ENCODE data around the gene SCAF4. TPM values are rescaled to one million over a fixed set of nuclear protein-coding genes. Genes with fewer than 3 reads are reported as not detected.
"Not testable (repeated sequence)": the region's sequence is repeated elsewhere in the genome, so short reads cannot be mapped to it uniquely, and the experiment has no call there.

Gene SCAF4
- 10 to 100 TPM; 54.0 to 55.2 TPM for total RNA-seq

- CTCF ChIA-PET = no interaction called here
- POLR2A ChIA-PET = interaction anchor here (1.0 kb wide), 1 partner anchor 17 kb away, joined by 3 read pairs; no protein-coding TSS in a partner anchor
These were observed at the start of gene SCAF4 for GRCh38 chr21:31731857-31732596. TSS of gene SCAF4 (minus strand) at chr21:31732118. CDS start at chr21:31731692, 426 bp downstream.

- ChIA-PET POLR2A (no interaction called here), CTCF (no interaction called here)
These were observed 49.0 kb upstream of the SCAF4 start for GRCh38 chr21:31780944-31781343.

DNA sequence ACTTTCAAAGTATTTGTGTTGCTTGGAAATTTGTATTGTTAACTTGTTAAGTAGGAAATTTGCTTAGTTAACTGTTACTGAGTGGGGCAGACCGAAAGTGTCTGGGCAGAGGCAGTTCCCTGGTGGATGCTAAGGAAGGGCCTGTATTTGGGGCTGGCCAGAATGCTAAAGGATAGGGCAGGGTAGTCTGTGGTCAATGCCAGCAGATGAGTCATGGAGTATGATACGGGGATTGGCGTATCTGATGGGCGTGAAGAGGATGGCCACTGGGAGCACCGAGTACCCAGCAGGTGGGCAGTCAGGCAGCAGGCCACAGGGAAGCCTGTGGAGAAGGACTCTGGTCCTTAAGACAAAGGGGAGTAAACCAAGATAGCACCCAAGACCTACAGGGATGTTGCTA lies 46.6 kb upstream of the SCAF4 start:
- ChIA-PET CTCF (no interaction called here), POLR2A (no interaction called here)

DNA sequence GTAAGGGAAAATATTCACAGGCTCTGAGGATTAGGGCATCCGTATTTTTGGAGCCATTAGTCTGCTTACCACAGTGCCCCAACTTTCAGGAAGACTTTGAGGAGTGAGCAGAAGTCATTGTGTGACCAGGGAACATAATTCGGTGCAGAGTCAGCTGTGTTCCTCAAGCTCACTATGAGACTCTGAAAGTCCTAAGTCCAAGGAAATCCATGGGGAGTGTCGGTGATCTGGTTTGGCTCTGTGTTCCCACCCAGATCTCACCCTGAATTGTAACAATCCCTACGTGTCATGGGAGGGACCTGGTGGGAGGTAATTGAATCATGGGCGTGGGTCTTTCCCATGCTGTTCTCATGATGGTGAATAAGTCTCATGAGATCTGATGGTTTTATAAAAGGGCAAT lies 45.9 kb upstream of the SCAF4 start:
- POLR2A ChIA-PET = no interaction called here
- CTCF ChIA-PET = no interaction called here

- ChIA-PET CTCF (no interaction called here), POLR2A (no interaction called here)
These were observed 42.1 kb upstream of the SCAF4 start for GRCh38 chr21:31774031-31774430.

DNA sequence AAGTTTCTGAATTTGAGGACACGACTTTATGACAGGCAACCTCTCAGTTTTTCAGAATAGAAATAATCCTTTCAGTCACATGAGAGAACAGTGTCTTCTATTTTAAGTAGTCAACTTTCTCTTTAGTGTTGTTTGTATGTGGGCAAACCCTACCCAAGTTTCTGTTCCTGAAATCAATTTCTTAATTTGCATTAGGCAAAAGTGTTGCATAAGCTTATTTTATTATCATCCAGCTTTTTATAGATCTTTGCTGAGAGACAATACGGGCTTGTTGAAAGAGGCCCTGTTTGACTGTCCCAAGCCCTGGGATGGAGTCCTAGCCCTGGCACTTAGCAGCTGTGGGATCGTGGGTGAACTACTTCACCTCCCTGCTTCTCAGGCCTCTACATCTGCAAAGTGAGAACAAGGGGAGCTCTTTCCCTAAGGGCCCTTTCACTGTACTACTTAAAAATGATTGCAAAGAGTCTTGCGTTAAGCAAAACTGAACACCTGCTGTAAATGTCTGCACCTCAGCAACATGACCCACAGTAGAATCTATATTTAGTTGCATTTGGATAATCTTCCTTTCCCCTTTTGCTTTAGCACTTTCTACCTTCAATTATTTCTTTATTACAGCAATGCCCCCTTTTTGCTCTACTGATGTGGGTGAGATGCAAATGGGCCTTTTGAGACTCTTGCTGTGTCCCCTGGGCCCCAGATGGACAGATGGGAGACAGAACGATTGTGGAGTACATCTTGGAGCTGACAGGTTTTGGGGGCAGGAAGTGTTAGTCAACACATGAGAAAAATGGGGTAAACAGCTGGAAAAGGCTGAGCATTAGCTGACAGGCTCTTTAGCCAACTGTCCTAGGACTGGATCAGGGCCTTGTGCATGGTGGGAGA lies 41.0 kb upstream of the SCAF4 start:
- ChIA-PET CTCF (no interaction called here), POLR2A (no interaction called here)

- POLR2A ChIA-PET = no interaction called here
- CTCF ChIA-PET = no interaction called here
These were observed 39.8 kb upstream of the SCAF4 start for GRCh38 chr21:31771685-31772084.

DNA sequence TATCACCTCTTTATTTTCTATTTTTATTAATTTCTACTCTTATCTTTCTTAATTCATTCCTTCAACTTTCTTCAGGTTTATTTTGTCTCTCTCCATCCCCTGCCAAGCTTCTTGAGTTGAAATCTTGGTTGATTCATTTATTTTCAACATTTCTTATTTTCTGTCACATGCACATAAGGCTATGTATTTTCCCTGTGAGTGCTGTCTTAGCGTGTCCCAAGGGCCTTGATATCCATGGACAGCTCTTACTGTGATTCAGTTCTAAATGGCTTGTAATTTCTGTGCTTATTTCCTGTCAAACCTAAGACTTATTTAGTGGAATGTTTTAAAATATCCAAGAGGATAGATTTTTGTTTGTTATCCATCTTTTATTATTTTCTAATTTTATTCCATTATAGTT lies 36.8 kb upstream of the SCAF4 start:
- POLR2A ChIA-PET = no interaction called here
- CTCF ChIA-PET = no interaction called here

DNA sequence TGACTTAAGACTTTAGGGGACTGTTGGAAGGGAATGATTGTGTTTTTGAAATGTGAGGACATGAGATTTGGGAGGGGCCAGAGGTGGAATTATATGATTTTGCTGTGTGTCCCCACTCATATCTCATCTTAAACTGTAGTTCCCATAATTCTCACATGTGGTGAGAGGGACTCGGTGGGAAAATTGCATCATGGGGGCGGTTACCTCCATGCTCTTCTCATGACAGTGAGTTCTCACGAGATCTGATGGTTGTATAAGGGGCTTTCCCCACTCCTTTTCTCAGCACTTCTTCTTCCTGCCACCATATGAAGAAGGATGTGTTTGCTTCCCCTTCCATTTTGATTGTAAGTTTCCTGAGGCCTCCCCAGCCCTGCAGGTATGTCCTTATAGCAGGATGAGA lies 35.0 kb upstream of the SCAF4 start:
- ChIA-PET POLR2A (no interaction called here), CTCF (no interaction called here)

- POLR2A ChIA-PET, CTCF ChIA-PET: not testable (repeated sequence)
These were observed 33.9 kb upstream of the SCAF4 start for GRCh38 chr21:31765850-31766249.

DNA sequence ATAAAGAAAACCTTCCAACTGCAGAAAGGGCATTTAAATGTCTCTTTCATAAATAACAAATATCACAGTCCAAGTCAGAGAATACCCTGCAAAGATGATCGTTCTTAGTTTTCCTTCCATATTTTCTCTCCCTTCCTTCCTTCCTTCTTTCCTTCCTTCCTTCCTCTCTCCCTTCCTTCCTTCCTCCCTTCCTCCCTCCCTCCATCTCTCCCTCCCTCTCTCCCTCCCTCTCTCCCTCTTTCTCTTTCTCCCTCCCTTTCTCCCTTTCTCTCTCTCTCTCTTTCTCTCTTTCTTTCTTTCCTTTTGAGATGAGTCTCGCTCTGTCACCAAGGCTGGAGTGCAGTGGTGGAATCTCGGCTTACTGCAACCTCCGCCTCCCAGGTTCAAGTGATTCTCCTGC lies 29.0 kb upstream of the SCAF4 start:
- ChIA-PET CTCF (no interaction called here), POLR2A (no interaction called here)

DNA sequence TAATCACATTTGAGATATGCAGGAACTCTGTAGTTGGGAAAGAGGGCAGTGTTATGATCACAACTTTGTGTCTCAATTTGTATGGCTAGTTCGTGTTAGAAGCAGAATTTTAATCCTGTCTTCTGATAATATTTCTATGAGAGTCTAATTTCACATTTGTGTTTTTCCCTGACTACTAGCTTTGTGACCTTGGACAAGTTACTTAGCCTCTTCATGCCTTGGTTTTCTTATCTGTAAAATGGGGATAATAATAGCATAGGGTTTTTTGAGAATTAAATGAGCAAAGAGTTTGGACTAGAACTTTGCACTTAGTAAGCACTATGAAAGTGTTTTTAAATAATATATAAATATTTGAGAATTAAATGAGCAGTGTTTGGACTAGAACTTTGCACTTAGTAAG lies 24.9 kb upstream of the SCAF4 start:
- POLR2A ChIA-PET = no interaction called here
- CTCF ChIA-PET = no interaction called here

- CTCF ChIA-PET = no interaction called here
- POLR2A ChIA-PET = no interaction called here
These were observed 23.1 kb upstream of the SCAF4 start for GRCh38 chr21:31755027-31755426.

GRCh38 chr21:31754708-31754960 lies 22.7 kb upstream of the SCAF4 start:
- ChIA-PET CTCF (no interaction called here), POLR2A (no interaction called here)

DNA sequence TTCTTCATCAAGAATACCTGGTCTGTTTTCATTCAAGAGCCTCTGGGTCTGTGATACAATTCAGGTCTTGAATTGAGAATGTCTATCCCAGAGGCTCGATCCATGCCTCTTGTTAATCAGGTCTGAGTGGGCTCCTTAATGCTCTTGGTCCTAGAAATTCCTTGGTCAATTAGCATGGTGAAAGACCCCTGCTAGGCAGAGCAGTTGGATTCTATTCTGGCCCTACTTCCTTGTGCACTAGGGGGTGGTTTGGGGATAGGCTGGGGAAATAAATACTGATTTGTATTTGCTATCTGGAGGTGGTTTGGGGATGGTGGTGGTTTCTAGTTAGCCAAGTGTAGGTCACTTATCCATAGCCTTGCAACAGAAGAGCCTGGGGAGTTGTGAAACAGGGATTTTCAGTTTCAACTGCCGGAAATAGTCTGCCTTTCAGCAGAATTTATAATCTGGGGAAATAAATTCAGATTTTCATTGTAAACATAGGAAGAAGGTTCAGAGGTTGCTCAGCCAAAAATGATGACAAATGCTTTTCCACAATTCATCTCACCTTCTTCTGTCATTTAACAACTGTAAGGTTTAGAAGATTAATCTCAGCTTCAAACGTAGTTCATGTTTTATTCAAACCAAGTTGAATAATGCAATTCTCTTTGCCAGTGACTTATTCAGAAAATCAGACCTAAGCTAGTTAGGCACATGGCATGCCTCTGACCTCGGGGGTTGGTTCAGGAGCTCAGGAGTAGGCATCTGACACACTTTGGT lies 22.2 kb upstream of the SCAF4 start:
- POLR2A ChIA-PET = no interaction called here

DNA sequence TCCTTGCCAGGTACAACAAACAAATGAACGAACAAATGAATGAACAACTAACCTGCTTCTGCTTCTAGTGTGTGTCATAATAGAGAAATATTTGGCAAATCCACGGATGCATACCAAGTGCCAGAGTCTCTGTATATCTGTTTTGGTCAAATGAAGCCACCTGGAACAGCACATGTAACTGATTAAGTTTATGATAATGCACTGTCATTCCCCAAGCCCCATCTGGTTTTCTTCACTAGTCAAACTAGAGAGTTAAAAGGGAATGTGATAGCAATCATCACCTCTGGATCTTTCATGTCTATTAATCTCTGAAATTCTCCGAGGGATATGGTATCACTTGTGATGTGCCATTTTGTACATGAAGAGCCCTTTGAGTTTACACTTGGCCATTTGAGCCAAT lies 21.0 kb upstream of the SCAF4 start:
- ChIA-PET POLR2A (no interaction called here), CTCF (no interaction called here)

More for the DNA sequence above, 22.2 kb upstream of the SCAF4 start:
- CTCF ChIA-PET = no interaction called here

DNA sequence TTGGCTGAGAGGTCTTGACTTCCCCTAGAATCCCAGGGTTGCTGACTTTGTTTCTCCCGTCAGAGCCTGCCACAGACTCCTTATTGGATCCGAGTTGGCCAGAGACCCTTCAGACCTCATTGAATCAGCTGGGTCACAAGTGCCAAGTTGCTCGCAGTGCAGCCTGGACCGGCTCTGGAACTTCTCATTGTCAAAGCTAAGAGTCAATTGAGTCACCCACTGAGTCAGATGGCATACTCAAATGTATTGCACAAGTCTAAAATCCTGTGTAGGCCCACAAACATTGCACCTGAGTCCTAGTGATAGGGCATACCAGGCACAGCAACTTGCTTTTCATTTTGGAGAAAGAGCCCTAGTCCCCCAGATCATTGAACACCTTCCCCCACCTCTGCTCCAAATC lies 20.4 kb upstream of the SCAF4 start:
- CTCF ChIA-PET = no interaction called here
- POLR2A ChIA-PET = no interaction called here

- CTCF ChIA-PET = interaction anchor here (0.7 kb wide), 1 partner anchor 64 kb away, joined by 3 read pairs; no protein-coding TSS in a partner anchor
- POLR2A ChIA-PET = no interaction called here
These were observed 18.9 kb upstream of the SCAF4 start for GRCh38 chr21:31750843-31751242.

- POLR2A ChIA-PET = no interaction called here
- CTCF ChIA-PET = interaction anchor here (1.2 kb wide), 1 partner anchor 41 kb away, joined by 3 read pairs; no protein-coding TSS in a partner anchor
These were observed 12.4 kb upstream of the SCAF4 start for GRCh38 chr21:31744182-31744800.

DNA sequence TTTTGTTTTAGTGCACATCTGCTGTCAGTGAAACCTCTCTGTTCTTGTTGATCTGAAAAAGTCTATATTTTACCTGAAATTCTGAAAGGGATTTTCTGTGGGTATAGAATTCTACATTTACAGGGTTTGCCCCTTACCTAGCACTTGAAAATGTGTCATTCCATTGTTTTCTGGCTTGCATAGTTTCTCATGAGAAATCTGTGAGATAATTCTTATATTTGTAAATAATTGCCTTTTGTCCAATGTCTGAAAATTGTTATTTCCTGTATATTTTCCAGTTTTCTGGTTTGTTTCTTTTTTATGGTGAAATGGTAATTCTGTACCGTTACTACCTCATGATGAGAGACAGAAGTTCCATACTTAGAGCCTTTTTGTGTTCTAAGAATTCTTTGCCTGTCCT lies 11.8 kb upstream of the SCAF4 start:
- POLR2A ChIA-PET = no interaction called here

DNA sequence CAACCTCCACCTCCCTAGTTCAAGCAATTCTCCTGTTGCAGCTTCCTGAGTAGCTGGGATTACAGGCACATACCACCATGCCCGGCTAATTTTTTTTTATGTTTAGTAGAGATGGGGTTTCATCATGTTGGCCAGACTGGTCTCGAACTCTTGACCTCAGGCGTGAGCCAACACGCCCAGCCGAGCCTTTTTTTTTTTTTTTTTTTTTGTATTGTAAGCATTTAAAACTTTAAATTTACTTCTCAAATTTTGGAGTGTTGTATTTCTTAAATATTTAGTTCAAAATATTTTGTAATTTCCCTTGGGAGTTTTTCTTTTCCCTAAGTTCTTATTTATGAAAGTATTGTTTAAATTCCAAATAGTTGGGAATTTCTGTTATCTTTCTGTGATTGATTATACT lies 9.2 kb upstream of the SCAF4 start:
- ChIA-PET POLR2A (no interaction called here), CTCF (no interaction called here)

More for the DNA sequence above, 11.8 kb upstream of the SCAF4 start:
- CTCF ChIA-PET = interaction anchor here (1.2 kb wide), 1 partner anchor 42 kb away, joined by 3 read pairs; no protein-coding TSS in a partner anchor

Data from activated CD8-positive, alpha-beta memory T cell treated with anti-CD3 and anti-CD28 coated beads for 36 hours (primary cell).